ENCODE data around the gene MIOX.

MIOX gene

DNA sequence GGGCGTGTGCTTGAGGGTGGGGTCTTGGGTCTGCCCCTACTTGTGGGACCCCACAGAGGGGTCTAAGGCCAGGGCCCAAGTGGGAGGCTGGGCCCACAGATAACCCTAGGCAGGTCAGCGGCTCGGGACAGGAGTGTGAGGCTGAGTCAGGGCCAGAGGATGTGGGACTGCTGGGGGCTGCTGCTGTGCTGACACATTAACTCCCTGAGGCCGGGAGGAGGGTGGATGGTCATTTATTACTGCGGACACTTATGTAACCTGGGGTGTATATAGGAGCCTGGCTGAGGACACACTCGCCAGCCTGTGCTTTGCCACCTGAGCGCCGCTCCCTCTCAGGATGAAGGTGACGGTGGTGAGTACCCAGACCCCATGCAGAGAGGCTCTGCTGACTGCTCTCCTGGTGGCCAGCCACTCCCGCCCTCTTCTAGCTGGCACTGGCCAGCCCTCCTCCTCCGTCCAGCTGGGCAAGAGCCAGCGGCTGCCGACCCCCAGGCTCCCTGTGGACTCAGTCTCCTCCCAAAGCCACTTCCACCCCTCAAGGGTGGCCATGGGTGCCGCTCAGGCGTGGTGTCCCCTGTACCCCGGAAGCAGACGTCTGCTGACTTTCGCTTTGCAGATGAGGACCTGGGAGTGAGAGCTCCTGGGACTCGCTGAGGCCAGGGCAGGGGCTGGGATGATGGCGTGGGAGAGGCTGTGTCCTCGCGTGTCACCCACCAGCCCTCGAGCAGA lies at the start of gene MIOX:
Gene MIOX, plus strand, starts transcription at position 299 of the 729 bp plus-strand sequence. Its CDS starts 39 bp downstream, at position 338.
- no peak for DNase-seq (ENCODE audit: low read depth in 2 of 2)

- no peak for DNase-seq (ENCODE audit: low read depth in 2 of 2)
Measured at GRCh38 chr22:50437511-50438304, 49.0 kb upstream of the MIOX start.

GRCh38 chr22:50438305-50439275 lies 48.1 kb upstream of the MIOX start:
- no peak for DNase-seq (ENCODE audit: low read depth in 2 of 2)

DNA sequence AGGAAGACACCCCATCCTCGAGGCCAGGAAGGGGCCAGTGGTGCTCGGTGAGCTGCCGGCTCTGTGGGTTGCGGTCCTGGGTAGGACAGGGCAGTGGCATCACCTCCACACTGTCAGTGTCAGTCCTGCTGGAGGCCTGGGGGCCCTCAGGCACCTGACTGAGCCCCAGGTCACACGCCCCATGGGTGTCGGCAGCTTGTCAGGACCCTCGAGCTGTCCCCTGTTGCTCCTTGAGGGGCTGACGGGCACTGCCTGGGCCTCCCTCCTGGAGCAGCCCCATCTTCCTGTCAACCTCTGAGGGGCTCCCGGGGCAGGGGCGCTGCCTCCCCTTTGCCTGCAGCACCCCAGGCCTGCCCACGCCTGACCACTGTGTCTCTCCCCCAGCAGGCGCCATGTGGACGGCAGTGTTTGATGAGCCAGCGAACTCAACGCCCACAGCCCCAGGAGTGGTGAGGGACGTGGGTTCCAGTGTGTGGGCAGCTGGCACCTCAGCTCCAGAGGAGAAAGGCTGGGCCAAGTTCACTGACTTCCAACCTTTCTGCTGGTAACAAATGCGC lies 47.3 kb upstream of the MIOX start:
- DNase-seq (ENCODE audit: low read depth in 2 of 2) = no peak

DNA sequence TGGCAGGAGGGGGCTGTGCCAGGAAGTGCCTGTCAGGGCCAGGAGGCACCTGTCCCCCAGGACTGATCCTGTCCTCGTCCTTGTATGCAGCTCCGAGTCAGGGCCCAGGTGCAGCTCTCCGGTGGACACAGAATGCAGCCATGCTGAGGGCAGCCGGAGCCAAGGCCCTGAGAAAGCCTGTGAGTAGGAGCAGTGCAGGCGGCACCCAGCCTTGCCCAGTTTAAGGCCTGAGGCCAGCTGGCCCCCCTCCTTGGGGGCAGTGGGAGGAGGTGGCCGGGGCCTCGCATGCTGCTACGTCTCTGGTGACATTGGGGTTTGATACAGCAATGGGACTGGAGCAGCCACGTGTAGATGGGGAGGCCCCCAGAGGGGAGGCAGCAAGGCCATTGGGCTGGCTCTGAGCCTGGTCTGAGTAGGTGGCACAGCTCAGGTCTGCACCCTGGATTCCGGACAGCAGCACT lies 46.8 kb upstream of the MIOX start:
- DNase-seq (ENCODE audit: low read depth in 2 of 2) = no peak

- no peak for DNase-seq (ENCODE audit: low read depth in 2 of 2)
Measured at GRCh38 chr22:50440544-50441249, 46.0 kb upstream of the MIOX start.

DNA sequence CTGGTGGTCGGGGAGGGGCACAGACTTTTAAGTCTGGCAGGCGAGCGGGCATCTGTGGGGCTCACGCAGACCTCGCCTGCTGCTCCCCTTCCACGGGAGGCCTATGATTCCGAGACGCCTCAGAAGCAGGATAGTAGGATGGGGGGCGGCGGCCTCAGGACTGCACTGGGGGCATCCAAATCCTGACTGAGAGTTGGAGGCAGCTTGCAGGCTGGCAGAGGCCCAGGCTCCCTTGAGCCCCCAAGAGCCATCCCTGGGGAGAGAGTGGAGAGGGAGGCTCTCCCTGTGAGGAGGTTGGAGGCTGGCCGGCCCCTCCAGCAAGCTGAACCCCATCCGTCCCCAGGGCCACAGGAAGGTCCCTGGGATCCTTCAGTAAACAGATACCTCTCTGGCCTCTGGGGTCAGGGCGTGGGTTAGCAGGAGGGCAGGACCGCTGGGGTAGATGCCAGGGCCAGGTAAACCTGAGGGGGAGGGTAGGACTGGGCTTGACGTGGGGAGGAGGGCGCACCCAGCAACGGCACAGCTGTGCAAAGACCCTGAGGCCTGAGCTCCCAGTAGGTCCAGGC lies 45.1 kb upstream of the MIOX start:
- no peak for DNase-seq (ENCODE audit: low read depth in 2 of 2)

GRCh38 chr22:50443197-50443596 lies 43.5 kb upstream of the MIOX start:
- DNase-seq (ENCODE audit: low read depth in 2 of 2) = no peak

DNA sequence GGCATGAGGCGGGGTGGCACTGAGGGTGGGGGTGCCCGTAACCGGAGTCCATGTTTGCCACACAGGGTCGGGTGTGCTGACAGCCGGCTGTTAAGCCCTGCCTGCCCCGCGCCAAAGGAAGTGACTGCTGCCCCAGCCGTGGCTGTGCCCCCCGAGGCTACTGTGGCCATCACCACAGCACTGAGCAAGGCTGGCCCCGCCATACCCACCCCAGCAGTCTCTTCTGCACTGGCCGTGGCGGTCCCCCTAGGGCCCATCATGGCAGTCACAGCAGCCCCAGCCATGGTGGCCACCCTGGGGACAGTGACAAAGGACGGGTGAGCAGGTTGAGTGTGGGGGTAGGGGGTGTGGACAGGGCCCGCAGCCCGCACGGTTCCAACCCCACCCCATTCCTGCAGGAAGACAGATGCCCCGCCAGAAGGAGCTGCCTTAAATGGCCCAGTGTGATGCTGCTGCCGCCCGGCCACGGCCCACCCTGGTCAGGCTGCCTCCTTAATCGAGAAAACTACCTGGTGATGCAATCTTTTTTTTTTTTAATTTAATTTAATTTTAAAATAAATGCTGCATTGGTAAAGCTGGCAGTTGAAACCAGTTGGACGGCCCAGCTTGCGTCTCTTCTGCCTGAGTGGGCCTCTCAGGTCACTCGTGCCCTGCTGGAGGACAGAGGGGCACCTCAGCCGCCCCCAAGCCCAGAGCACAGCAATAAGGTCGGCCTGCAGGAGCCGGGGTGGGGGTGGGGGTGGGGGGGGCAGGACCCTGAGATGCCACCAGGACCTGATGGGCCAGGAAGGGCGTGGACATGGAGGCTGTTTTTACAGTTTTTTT lies 42.6 kb upstream of the MIOX start:
- no peak for DNase-seq (ENCODE audit: low read depth in 2 of 2)

DNA sequence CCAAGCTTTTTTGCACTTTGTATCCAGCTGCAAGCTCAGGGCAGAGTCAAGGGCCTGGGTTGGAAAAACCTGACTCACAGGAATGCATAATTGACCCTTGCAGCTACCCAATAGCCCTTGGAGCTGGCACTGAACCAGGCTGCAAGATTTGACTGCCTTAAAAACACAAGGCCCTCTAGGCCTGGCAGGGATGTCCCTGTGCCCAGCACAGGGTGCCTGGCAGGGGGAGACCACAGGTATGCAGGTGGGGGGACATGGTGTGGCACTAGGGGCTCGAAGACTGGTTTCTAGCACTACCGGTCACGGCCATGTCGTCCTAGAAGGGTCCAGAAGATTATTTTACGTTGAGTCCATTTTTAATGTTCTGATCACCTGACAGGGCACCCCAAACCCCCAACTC lies 42.0 kb upstream of the MIOX start:
- DNase-seq (ENCODE audit: low read depth in 2 of 2) = no peak

- no peak for DNase-seq (ENCODE audit: low read depth in 2 of 2)
Measured at GRCh38 chr22:50445071-50445879, 41.4 kb upstream of the MIOX start.

DNA sequence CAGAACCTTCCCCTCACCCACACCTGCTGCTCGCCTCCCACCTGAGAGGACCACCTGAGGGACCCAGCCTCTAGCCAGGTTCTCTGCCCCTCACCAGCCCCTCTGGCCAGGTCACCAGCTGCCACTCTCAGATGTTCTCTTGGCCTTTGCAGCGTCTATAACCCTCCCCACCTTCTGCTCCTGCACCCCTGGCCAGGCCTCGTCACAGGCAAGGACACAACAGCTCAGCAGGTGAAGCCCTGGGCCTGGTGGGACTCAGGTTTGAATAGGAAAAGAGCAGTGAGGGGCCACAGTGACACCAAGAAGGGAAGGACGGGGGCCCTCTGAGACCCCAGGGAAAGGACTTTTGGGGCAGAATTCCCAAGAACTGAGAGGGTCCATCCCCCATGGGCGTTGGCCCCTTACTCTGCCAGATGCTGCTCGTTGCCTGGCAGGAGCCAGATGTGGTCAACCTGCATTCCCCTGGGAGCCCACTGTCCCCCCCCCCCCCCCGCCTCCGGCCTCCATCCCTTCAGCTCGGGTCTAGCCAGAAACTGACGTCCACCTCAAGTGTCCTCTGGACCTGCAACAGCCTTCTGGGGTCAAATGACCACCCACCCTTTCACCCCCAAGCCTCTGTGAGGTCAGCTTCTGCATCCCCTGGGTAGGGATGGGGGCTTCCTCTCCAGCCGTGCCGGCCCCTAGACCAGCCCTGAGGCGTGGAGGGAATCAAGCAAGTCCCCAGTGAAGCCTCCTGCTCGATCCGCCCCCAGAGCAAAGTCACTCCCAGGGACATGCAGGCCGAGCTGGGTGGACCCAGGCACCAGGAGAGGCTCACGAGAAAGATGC lies 40.6 kb upstream of the MIOX start:
- no peak for DNase-seq (ENCODE audit: low read depth in 2 of 2)

DNA sequence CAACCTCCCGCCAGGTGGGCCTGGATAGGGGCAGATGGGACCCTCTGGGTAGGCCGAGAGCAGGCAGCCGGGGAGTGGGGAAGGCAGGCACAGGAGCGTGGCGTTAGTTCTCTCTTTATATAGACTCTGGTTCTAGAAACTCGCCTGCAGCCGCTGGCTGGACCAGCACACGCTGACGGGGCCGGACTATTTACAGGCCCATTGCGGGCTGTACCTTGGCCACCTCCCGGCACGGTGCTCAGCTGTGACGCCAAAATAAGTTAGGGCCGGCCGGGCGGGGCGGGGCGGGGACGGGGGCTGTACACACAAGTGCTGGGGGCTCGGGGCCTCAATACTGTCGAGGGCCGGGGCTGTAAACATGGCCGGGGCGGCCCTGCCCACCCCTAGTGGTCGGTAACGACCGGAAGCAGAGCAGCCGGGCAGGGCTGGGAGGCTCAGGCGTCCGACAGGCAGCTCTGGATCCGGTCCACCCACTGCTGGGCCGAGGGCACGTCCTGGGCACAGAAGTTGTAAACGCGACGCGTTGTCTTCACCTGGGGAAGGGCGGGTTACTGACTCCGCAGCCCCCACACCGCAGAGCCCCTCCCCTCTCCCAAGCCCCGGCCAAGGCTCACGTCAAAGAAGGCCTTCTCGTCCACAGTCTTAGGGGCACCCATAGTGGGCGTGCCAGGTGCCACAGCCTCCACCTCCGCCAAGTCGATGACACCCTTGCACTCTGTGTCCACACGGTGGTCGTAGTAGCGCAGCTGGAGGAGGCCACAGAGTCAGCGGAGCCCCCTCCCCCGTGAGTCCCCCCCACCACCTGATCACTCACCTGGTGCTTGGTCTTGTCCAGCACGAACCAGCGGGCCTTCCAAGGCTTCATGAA lies 39.7 kb upstream of the MIOX start:
- DNase-seq (ENCODE audit: low read depth in 2 of 2) = no peak

GRCh38 chr22:50447576-50448551 lies 38.8 kb upstream of the MIOX start:
- no peak for DNase-seq (ENCODE audit: low read depth in 2 of 2)

- DNase-seq (ENCODE audit: low read depth in 2 of 2) = no peak
Measured at GRCh38 chr22:50452649-50453048, 34.0 kb upstream of the MIOX start.

DNA sequence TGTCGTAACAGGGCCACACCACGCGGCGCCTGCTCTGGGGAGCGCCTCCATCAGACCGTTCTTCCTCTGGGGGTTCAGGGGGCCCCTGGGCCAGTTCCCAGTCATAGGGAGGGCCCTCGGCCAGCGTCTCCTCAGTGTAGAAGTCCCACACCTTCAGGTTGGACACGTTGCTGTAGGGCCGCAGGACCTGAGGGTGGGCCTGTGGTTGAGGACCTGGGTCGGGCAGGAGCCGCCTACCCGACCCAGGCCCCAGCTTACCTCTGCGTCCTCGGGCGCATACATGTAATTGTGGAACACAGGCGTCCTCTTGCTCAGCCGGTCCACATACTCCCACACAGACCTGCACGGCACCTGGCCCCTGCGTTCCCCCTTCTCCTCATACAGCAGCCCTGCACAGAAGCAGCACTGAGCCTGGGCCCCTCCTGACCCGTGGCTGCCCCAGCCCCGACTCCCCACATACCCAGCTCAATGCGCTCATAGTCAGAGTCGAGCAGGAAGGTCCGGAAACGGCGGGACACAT lies 32.0 kb upstream of the MIOX start:
- DNase-seq (ENCODE audit: low read depth in 2 of 2) = no peak

Data from stimulated activated CD4-positive, alpha-beta T cell treated with anti-CD3 and anti-CD28 coated beads, Interleukin-15, amount 100 ng/mL, for 48 hours (primary cell).